Activated T-helper 17 cell treated with anti-CD3 and anti-CD28 coated beads, Interleukin-2, amount 50 U/mL, for 72 hours (primary cell): ENCODE measurements around the gene STC2. TPM values are rescaled to one million over a fixed set of nuclear protein-coding genes. Genes with fewer than 3 reads are reported as not detected.

Source experiments
- ATAC-seq: fragments of 150-1000 bp; cut with Tn5 transposase; replicated peaks from 2 replicates; pipeline ENCODE4 v1.10.0; 2021; ENCODE audit warnings: mild to moderate bottlenecking, moderate library complexity
- H3K27ac Mint-ChIP-seq: one replicate; pipeline ENCODE4 v1.8.0; 2022; ENCODE audit warnings: mixed read lengths
- H3K27me3 Mint-ChIP-seq: one replicate; pipeline ENCODE4 v1.8.0; 2022; ENCODE audit warnings: mixed read lengths
- H3K36me3 Mint-ChIP-seq: one replicate; pipeline ENCODE4 v1.8.0; 2022; ENCODE audit warnings: low read depth, mild to moderate bottlenecking, mixed read lengths
- H3K4me1 Mint-ChIP-seq: one replicate; pipeline ENCODE4 v1.8.0; 2022; ENCODE audit warnings: mixed read lengths
- H3K4me3 Mint-ChIP-seq: one replicate; pipeline ENCODE4 v1.8.0; 2022; ENCODE audit warnings: mild to moderate bottlenecking, mixed read lengths
- H3K9me3 Mint-ChIP-seq: one replicate; pipeline ENCODE4 v1.8.0; 2022; ENCODE audit warnings: mixed read lengths
- total RNA-seq, 2 donors: library from RNA; stranded (reverse); gene quantifications; one replicate each; pipeline ENCODE4 v1.2.3, GENCODE V29; 2022

Gene STC2
- total RNA-seq, 2 donors from 2014 or later = 4.3 to 6.2 TPM

DNA sequence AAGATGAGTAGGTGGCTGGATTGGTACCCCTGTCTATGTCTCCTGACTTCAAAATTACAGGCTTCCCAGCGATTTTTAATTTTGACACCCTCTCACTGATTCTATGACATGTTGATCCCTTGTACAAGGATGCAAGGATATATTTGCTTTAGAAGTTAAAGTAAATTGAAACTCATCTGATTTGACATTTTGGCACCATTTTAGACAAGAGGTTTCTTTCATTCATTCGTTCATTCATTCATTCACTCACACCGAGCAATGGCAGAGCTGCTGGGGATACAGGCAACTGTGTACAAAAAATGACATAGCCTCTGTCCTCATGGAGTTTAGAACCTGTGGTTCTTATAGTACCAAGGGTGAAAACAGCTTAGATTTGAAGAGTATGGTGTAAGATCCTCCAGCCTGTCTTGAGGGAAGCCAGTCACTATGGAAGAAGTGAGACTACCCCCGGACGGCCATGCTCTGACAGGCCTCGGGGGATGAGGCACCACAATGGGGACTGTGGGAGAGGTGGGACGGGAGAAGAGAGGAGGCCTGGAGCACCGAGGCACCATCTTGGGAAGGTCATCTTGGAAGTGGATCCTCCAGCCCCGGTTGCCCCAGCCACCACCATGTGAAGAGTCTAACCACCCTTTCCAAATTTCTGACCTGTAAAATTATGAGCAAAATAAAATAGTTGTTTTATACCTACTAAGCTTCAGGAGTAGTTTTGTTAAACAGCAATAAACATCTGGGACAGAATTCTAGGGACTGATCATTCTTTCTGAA lies 16.2 kb downstream of the STC2 start:
- Mint-ChIP-seq H3K27ac (no peak overlapping the region), H3K4me3 (no peak overlapping the region)

GRCh38 chr5:173310861-173311785 lies 17.1 kb downstream of the STC2 start:
- ATAC-seq = no peak
- H3K9me3 Mint-ChIP-seq = no peaks in the 10 kb centered on the region

More for the DNA sequence above, 16.2 kb downstream of the STC2 start:
- no peaks in the 10 kb centered on the region for H3K4me1 Mint-ChIP-seq
- no peaks in the 10 kb centered on the region for H3K9me3 Mint-ChIP-seq
- ATAC-seq = no peak
- peaks cover 51% of the 10 kb centered on the region for H3K27me3 Mint-ChIP-seq
- H3K36me3 Mint-ChIP-seq = no peaks in the 10 kb centered on the region

GRCh38 chr5:173310218-173310769 lies 17.9 kb downstream of the STC2 start:
- no peak for ATAC-seq
- Mint-ChIP-seq H3K27ac (no peak overlapping the region), H3K36me3 (no peaks in the 10 kb centered on the region)

More at GRCh38 chr5:173310861-173311785, 17.1 kb downstream of the STC2 start:
- H3K4me3 Mint-ChIP-seq = no peak overlapping the region
- H3K36me3 Mint-ChIP-seq = no peaks in the 10 kb centered on the region
- no peaks in the 10 kb centered on the region for H3K4me1 Mint-ChIP-seq
- H3K27ac Mint-ChIP-seq = no peak overlapping the region
- peaks cover 53% of the 10 kb centered on the region for H3K27me3 Mint-ChIP-seq

DNA sequence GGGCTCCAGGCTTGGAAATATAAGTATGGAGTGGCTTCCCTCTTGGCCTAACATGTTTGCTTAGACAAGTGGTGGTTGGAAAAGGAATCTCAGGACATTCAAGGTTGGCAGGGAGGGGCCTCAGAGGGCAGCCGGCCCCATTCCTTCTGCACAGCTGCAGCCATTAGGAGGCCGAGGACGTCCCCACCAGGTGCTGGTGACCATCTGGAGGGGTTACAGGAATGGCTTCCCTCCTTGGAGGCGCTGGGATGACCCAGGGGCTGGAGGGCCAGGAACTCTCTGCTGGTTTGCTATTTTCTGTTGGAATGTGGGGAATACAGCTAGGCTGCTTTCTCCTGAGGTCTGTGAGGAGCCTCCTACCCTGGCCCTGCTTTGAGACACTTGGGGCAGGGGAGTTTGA lies 18.5 kb downstream of the STC2 start:
- no peak for ATAC-seq
- no peaks in the 10 kb centered on the region for H3K9me3 Mint-ChIP-seq
- no peak overlapping the region for H3K27ac Mint-ChIP-seq
- H3K36me3 Mint-ChIP-seq = no peaks in the 10 kb centered on the region
- peaks cover 41% of the 10 kb centered on the region for H3K27me3 Mint-ChIP-seq
- H3K4me1 Mint-ChIP-seq = no peaks in the 10 kb centered on the region
- no peak overlapping the region for H3K4me3 Mint-ChIP-seq

More at GRCh38 chr5:173310218-173310769, 17.9 kb downstream of the STC2 start:
- Mint-ChIP-seq H3K27me3 (peaks cover 47% of the 10 kb centered on the region), H3K9me3 (no peaks in the 10 kb centered on the region), H3K4me1 (no peaks in the 10 kb centered on the region), H3K4me3 (no peak overlapping the region)

- peaks cover 35% of the 10 kb centered on the region for H3K27me3 Mint-ChIP-seq
- ATAC-seq = no peak
- no peak overlapping the region for H3K27ac Mint-ChIP-seq
- H3K36me3 Mint-ChIP-seq = no peaks in the 10 kb centered on the region
- H3K4me1 Mint-ChIP-seq = no peaks in the 10 kb centered on the region
- no peak overlapping the region for H3K4me3 Mint-ChIP-seq
- no peaks in the 10 kb centered on the region for H3K9me3 Mint-ChIP-seq
Observed at GRCh38 chr5:173308226-173308625, 20.0 kb downstream of the STC2 start.

DNA sequence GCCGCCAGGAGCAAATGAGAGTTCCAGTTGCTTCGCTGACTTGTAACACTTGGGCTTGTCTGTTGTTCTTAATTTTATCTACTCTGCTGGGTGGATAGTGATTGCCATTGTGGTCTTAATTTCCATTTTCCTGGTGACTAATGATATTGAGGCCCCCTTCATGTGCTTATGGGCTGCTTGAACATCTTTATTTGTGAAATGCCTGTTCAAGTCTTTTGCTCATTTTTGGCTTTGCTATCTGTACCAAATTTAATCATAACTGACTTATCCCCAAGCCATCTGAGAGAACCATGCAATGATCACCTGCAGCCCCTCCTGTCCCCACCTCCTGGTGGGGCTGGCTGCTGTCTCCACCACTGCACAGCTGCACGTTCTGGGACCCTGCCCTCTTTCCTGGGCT lies 20.5 kb downstream of the STC2 start:
- Mint-ChIP-seq H3K4me3 (no peak overlapping the region), H3K27ac (no peak overlapping the region), H3K36me3 (no peaks in the 10 kb centered on the region), H3K9me3 (no peaks in the 10 kb centered on the region), H3K4me1 (no peaks in the 10 kb centered on the region), H3K27me3 (peaks cover 39% of the 10 kb centered on the region)
- ATAC-seq = no peak

DNA sequence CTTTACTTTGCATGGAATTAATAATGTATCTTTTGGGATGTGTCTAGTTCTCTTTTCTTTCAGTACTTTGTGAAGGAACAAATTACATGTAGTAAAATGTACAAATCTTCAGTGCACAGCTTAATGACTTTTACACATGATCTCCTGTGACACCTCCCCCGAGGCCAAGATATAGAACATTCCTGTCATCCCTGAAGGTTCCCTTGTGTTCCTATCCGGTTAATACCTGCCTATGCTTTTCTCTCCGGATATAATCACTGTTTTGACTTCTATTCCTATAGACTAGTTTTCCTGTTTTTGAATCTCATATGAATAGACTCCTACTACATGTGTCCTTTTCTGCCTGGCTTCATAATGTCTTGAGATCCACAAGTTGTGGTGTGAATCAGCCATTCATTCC lies 21.5 kb downstream of the STC2 start:
- H3K4me1 Mint-ChIP-seq = no peaks in the 10 kb centered on the region
- peaks cover 37% of the 10 kb centered on the region for H3K27me3 Mint-ChIP-seq
- no peak overlapping the region for H3K27ac Mint-ChIP-seq
- no peak overlapping the region for H3K4me3 Mint-ChIP-seq
- H3K9me3 Mint-ChIP-seq = no peaks in the 10 kb centered on the region
- H3K36me3 Mint-ChIP-seq = no peaks in the 10 kb centered on the region
- ATAC-seq = no peak

- Mint-ChIP-seq H3K27me3 (peaks cover 28% of the 10 kb centered on the region), H3K4me3 (no peak overlapping the region), H3K4me1 (no peaks in the 10 kb centered on the region), H3K27ac (no peak overlapping the region), H3K9me3 (no peaks in the 10 kb centered on the region), H3K36me3 (no peaks in the 10 kb centered on the region)
- no peak for ATAC-seq
Observed at GRCh38 chr5:173304591-173304988, 23.6 kb downstream of the STC2 start.

GRCh38 chr5:173303878-173304590 lies 24.2 kb downstream of the STC2 start:
- Mint-ChIP-seq H3K27ac (no peak overlapping the region), H3K27me3 (peaks cover 29% of the 10 kb centered on the region), H3K4me3 (no peak overlapping the region), H3K4me1 (no peaks in the 10 kb centered on the region), H3K36me3 (no peaks in the 10 kb centered on the region), H3K9me3 (no peaks in the 10 kb centered on the region)
- ATAC-seq = peak; percentile 40

GRCh38 chr5:173302546-173303155 lies 25.6 kb downstream of the STC2 start:
- Mint-ChIP-seq H3K9me3 (no peaks in the 10 kb centered on the region), H3K27ac (no peak overlapping the region), H3K27me3 (peaks cover 24% of the 10 kb centered on the region), H3K4me3 (no peak overlapping the region), H3K36me3 (no peaks in the 10 kb centered on the region), H3K4me1 (no peaks in the 10 kb centered on the region)
- no peak for ATAC-seq

DNA sequence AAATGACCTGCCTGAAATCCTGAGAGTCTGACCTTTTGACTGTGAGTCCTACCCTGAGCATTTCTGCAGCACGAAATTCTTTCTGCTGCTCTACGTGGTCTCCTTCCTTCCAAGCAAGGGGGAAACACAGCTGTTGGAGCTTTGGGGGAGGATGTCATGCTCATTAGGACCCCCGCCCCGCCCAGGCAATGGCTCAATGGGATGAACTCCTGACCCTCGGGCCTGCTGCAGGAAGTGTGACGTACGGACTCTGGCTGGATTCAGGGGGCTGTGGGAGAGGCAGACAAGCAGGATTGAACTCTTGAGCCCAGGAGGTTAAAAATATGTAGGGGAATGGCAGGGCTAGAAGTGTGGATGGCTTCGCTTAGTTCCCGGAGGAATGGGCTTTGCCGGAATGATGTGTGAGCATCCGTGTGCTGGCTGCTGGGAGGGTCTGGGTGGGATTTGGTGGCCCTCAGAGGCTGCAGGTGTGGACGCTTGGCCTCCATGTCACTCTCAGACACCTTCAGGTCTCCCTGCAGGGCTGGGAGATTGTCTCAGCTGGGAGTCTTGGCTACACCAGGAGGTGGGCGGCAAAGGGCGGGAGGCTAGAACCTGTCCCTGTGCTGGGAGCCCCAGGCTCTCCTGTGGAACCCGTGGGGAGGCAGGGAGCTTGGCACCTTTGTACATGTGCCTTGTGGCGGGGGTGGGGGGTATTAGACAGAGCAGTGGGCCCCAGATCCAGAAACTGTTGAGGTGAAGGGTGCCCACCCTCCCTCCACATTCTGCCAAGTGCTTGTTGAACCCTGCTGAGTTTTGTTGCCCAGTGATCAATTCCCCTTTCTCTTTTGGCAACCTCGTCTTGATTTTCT lies 26.3 kb downstream of the STC2 start:
- no peak for ATAC-seq
- Mint-ChIP-seq H3K9me3 (no peaks in the 10 kb centered on the region), H3K27ac (no peak overlapping the region), H3K4me3 (no peak overlapping the region), H3K4me1 (no peaks in the 10 kb centered on the region), H3K36me3 (no peaks in the 10 kb centered on the region), H3K27me3 (peaks cover 22% of the 10 kb centered on the region)

DNA sequence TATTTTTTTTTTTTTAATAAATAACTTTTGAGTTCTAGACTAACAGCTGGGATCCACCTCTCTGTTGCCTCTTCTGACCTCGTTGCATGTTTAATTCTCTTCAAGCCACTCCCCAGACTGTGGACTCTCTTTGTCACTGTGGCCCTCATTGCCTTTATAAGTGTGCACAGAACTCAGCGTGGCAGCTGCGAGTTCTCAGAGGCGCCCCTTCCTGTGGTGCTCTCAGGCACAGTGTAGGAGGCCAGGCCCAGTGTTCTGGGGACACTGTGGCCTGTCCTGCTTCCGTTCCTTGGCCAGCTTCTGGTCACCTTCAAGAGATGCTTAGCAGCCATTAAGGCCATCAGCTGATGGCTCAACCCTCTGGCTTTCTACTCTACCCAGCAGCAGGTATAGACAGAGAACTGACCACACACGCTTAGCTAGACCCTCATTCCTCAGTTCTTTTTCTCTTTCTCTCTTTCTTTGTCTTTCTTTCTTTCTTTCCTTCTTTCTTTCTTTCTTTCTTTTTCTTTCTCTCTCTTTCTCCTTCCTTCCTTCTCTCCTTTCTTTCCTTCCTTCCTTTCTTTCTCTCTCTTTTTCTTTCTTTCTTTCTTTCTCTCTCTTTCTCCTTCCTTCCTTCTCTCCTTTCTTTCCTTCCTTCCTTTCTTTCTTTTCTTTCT lies 27.7 kb downstream of the STC2 start:
- Mint-ChIP-seq H3K27me3 (peaks cover 15% of the 10 kb centered on the region), H3K36me3 (no peaks in the 10 kb centered on the region), H3K27ac (no peak overlapping the region), H3K4me1 (no peaks in the 10 kb centered on the region), H3K9me3 (no peaks in the 10 kb centered on the region), H3K4me3 (no peak overlapping the region)
- no peak for ATAC-seq

DNA sequence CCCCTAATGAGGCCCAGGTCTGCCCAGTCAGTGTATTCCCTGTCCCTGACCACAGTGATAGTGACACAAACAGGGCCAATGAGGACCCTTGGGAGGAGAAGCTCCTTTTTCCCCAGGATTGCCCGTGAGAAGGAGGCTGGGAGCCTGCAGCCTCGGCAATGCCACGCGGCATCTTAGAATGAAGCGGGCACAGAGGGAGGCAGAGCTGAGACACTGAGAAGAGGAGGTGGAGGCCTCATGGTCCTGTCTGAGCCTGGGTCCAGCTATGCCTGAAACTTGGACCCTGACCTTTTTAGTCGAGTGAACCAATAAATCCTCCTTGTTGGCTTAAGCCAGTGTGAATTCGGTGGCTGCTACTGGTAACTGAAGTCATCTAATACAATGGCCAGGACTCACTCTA lies 28.4 kb downstream of the STC2 start:
- no peak for ATAC-seq
- H3K9me3 Mint-ChIP-seq = no peaks in the 10 kb centered on the region
- no peak overlapping the region for H3K27ac Mint-ChIP-seq
- H3K27me3 Mint-ChIP-seq = peaks cover 18% of the 10 kb centered on the region
- H3K4me1 Mint-ChIP-seq = no peaks in the 10 kb centered on the region
- no peaks in the 10 kb centered on the region for H3K36me3 Mint-ChIP-seq
- no peak overlapping the region for H3K4me3 Mint-ChIP-seq
